Activated CD4-positive, alpha-beta T cell treated with anti-CD3 and anti-CD28 coated beads for 36 hours (primary cell): Measurements from ENCODE around the gene IFNLR1. TPM values are rescaled to one million over a fixed set of nuclear protein-coding genes. Genes with fewer than 3 reads are reported as not detected.
A peak's percentile ranks its signal among the peaks of the same experiment; 100 is the strongest.

Experiments
- ATAC-seq: fragments of 200-7000 bp; cut with Tn5 transposase; one replicate; pipeline ENCODE4 v1.10.0; 2021; ENCODE audit warnings: mild to moderate bottlenecking, moderate library complexity
- CTCF ChIA-PET: fragments of 350-600 bp; sonication (Branson Sonifier 250); formaldehyde crosslinking; loops from one replicate; lab custom pipeline; 2021; ENCODE audit warnings: antibody characterized with exemption; lab: Charles Lee
- POLR2A ChIA-PET: fragments of 350-600 bp; sonication (Branson Sonifier 250); formaldehyde crosslinking; loops from one replicate; lab custom pipeline; 2021; ENCODE audit warnings: antibody characterized with exemption, inconsistent platforms; lab: Charles Lee
- DNase-seq: peaks from one replicate; pipeline ENCODE4 v3.0.0-alpha.2; 2020
- H3K27ac Mint-ChIP-seq: one replicate; pipeline ENCODE4 v1.8.0; 2021; ENCODE audit warnings: mixed read lengths
- H3K27me3 Mint-ChIP-seq: one replicate; pipeline ENCODE4 v1.8.0; 2021; ENCODE audit warnings: mixed read lengths
- H3K36me3 Mint-ChIP-seq: one replicate; pipeline ENCODE4 v1.8.0; 2021; ENCODE audit warnings: low read depth, mixed read lengths
- H3K4me1 Mint-ChIP-seq: one replicate; pipeline ENCODE4 v1.8.0; 2021; ENCODE audit warnings: mixed read lengths
- H3K4me3 Mint-ChIP-seq: one replicate; pipeline ENCODE4 v1.8.0; 2021; ENCODE audit warnings: mild to moderate bottlenecking, moderate library complexity, mixed read lengths
- H3K9me3 Mint-ChIP-seq: one replicate; pipeline ENCODE4 v1.8.0; 2021; ENCODE audit warnings: low read depth, mixed read lengths
- intact Hi-C, 2 experiments: fragments of 100-400 bp; cut with DNase I in 1 of 2; cut with micrococcal nuclease in 1 of 2; formaldehyde crosslinking; loops; one replicate each; pipeline versions ENCODE4 v1.14.2 to v1.15.1; 2022 to 2024; cut with DNase I, micrococcal nuclease
- total RNA-seq, 2 experiments: library from RNA; stranded (reverse); gene quantifications; one replicate each; pipeline ENCODE4 v1.2.3, GENCODE V29; 2021

Gene IFNLR1
- total RNA-seq, 2 experiments from 2014 or later = 6.6 to 7.4 TPM

GRCh38 chr1:24149866-24150233 lies 37.2 kb downstream of the IFNLR1 start:
- ATAC-seq (peak; percentile 89), DNase-seq (peak; percentile 80)
- intact Hi-C loops = loop anchor here (1.0 to 2.0 kb wide), 7 partner anchors 37 to 242 kb away; partner anchors contain the start of gene IFNLR1 (in 2 of the 2)
- Mint-ChIP-seq H3K9me3 (no peaks in the 10 kb centered on the region), H3K36me3 (no peaks in the 10 kb centered on the region), H3K27me3 (peaks cover 18% of the 10 kb centered on the region), H3K4me1 (peaks cover 19% of the 10 kb centered on the region), H3K27ac (peak overlapping the region; percentile 35), H3K4me3 (peak overlapping the region; percentile 34)
- ChIA-PET POLR2A (interaction anchor here (0.6 to 1.9 kb wide), 5 partner anchors 50 to 242 kb away, joined by 3 to 11 read pairs (median 4); partner anchors contain the start of gene SRSF10), CTCF (interaction anchor here (0.5 to 3.3 kb wide), 43 partner anchors 9 to 685 kb away, joined by 3 to 53 read pairs (median 4); partner anchors contain the start of genes IFNLR1, NIPAL3 and STPG1)

DNA sequence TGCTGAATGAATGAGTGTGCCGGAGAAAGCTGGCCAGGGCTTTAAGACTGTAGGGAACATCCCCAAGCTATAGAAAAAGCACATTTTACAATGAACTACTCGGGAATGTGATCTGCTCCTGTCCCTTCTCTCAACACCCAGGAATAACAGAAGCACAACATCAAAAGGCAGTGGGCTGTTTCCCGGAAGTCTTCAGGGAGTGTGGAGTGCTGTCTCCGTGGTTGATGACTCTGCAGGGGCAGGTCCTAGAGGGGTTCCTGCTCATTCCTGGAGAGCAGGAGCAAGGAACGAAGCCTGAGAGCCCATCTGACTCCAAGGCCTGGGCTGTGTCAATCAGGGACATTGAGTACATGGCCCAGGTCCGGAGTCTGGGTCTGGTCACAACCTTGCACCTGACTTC lies 39.3 kb downstream of the IFNLR1 start:
- intact Hi-C loops = no loop called here
- POLR2A ChIA-PET = interaction anchor here (0.6 kb wide), 1 partner anchor 32 kb away, joined by 3 read pairs; no protein-coding TSS in a partner anchor
- CTCF ChIA-PET = interaction anchor here (1.6 to 2.0 kb wide), 2 partner anchors 17 to 244 kb away, joined by 4 to 7 read pairs; no protein-coding TSS in a partner anchor
- H3K27ac Mint-ChIP-seq = no peak overlapping the region
- no peaks in the 10 kb centered on the region for H3K9me3 Mint-ChIP-seq
- H3K4me3 Mint-ChIP-seq = no peak overlapping the region
- peaks cover 19% of the 10 kb centered on the region for H3K4me1 Mint-ChIP-seq
- no peaks in the 10 kb centered on the region for H3K36me3 Mint-ChIP-seq
- no peak for DNase-seq
- H3K27me3 Mint-ChIP-seq = peaks cover 21% of the 10 kb centered on the region
- no peak for ATAC-seq

- POLR2A ChIA-PET = no interaction called here
- no peak overlapping the region for H3K27ac Mint-ChIP-seq
- ATAC-seq (no peak), DNase-seq (no peak)
- peaks cover 19% of the 10 kb centered on the region for H3K4me1 Mint-ChIP-seq
- intact Hi-C loops = no loop called here
- H3K27me3 Mint-ChIP-seq = peaks cover 19% of the 10 kb centered on the region
- H3K36me3 Mint-ChIP-seq = no peaks in the 10 kb centered on the region
- CTCF ChIA-PET = interaction anchor here (1.6 to 2.0 kb wide), 2 partner anchors 18 to 244 kb away, joined by 4 to 7 read pairs; no protein-coding TSS in a partner anchor
- no peak overlapping the region for H3K4me3 Mint-ChIP-seq
- H3K9me3 Mint-ChIP-seq = no peaks in the 10 kb centered on the region
These were observed 39.9 kb downstream of the IFNLR1 start for GRCh38 chr1:24147194-24147593.

DNA sequence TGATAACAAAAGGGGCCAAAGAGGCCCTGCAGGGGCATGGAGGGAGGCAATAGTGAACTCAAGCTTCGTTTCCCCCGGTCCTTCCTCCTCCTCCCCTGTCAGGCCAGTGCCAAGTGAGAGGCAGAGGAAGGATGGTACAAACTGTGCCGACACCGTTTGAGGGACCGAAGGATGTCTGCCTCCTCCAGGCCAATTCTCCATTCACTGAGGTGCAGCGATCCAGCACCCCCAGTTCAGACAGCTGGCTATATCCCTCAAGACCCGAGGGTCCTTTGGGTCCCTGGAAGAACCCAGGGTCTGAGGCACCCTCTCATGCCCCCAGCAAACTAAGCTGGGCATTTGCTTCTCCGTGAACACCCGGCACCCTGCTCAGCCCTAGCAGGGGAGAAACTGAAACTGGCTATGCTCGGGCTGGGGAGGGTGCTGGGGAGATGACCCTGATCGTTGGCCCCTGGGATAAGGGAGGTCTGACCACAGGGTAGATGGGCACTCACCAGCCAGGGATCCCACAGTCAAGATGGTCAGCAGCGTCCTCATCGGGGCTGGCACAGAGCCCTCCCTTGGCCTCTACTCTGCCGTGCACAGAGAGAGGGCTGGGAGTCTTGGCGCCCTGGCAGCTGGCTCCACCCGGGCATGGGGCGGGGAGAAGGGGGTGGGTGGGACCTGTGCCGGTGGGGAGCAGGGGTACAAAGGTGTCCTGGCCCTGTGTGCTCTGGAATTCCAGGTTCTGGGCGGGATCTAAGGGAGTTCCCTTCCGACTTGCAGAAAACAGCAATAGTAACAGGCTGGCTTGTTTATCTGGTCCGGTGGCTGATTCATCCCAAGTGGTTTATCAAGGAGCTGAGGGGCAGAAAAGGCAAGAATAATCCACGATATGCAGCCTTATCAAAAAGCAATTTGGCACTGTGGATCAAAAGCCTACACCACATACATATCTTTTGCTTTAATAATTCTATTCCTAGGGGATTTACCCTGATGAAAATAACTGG lies 44.2 kb downstream of the IFNLR1 start, which contains the start of gene IL22RA1:
IL22RA1 (minus strand) TSS at position 595 of the 989 bp plus-strand sequence; CDS start at position 537, 58 bp downstream.
- no peaks in the 10 kb centered on the region for H3K4me1 Mint-ChIP-seq
- ChIA-PET POLR2A (no interaction called here), CTCF (interaction anchor here (0.6 kb wide), 2 partner anchors 192 to 472 kb away, joined by 3 read pairs; no protein-coding TSS in a partner anchor)
- no peak within 1 kb of the TSS for H3K27ac Mint-ChIP-seq
- no peaks in the 10 kb centered on the region for H3K36me3 Mint-ChIP-seq
- H3K27me3 Mint-ChIP-seq = peaks cover 6% of the 10 kb centered on the region
- no peak for DNase-seq
- no peaks in the 10 kb centered on the region for H3K9me3 Mint-ChIP-seq
- intact Hi-C loops = no loop called here
- H3K4me3 Mint-ChIP-seq = no peak within 1 kb of the TSS
- no peak for ATAC-seq

- ChIA-PET CTCF (interaction anchor here (0.7 kb wide), 1 partner anchor 200 kb away, joined by 3 read pairs; no protein-coding TSS in a partner anchor), POLR2A (no interaction called here)
- H3K4me3 Mint-ChIP-seq = no peak overlapping the region
- H3K4me1 Mint-ChIP-seq = no peaks in the 10 kb centered on the region
- intact Hi-C loops = no loop called here
- no peak for ATAC-seq
- no peak for DNase-seq
- no peaks in the 10 kb centered on the region for H3K36me3 Mint-ChIP-seq
- H3K27ac Mint-ChIP-seq = no peak overlapping the region
- no peaks in the 10 kb centered on the region for H3K9me3 Mint-ChIP-seq
- peaks cover 6% of the 10 kb centered on the region for H3K27me3 Mint-ChIP-seq
These were observed 45.6 kb downstream of the IFNLR1 start for GRCh38 chr1:24141311-24141997.

DNA sequence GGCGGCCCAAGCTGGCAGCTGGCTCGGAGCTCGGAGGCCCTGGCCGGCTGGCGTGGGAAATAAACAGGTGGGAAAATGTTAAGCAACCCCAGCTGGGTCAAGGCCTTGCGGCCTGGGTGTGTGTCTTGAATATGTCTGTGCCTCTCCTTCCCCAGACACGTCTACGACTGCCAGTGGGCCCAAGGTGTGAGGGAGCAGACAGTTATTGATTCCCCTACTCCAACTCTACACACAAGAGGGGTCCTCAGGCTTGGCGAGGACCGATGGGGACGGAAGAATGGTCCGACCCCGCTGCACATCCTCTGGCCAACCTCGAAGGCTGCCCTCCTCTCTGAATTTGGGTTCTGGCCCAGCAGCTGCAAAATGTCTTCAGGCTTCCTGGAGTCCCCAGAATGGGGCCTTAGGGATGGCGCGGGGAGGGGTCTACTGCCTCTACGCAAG lies 46.3 kb downstream of the IFNLR1 start:
- Mint-ChIP-seq H3K9me3 (no peaks in the 10 kb centered on the region), H3K27me3 (peaks cover 3% of the 10 kb centered on the region), H3K4me1 (no peaks in the 10 kb centered on the region), H3K27ac (no peak overlapping the region), H3K36me3 (no peaks in the 10 kb centered on the region), H3K4me3 (no peak overlapping the region)
- CTCF ChIA-PET = no interaction called here
- intact Hi-C loops = no loop called here
- ATAC-seq = no peak
- no peak for DNase-seq
- POLR2A ChIA-PET = no interaction called here

GRCh38 chr1:24139841-24140425 lies 47.2 kb downstream of the IFNLR1 start:
- intact Hi-C loops = no loop called here
- Mint-ChIP-seq H3K27me3 (peaks cover 3% of the 10 kb centered on the region), H3K36me3 (no peaks in the 10 kb centered on the region), H3K4me1 (no peaks in the 10 kb centered on the region), H3K4me3 (no peak overlapping the region), H3K9me3 (no peaks in the 10 kb centered on the region), H3K27ac (no peak overlapping the region)
- CTCF ChIA-PET = no interaction called here
- no peak for ATAC-seq
- POLR2A ChIA-PET = no interaction called here
- no peak for DNase-seq

DNA sequence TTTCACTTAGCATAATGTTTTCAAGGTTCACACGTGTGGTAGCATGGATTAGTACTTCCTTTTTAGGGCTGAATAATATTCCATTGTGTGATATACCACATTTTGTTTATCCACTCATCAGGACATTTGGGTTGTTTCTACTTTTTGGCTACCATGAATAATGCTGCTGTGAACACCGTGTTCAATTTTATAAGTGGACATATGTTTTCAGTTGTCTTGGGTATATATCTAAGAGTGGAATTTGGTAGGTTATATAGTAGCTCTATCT lies 47.9 kb downstream of the IFNLR1 start:
- H3K27me3 Mint-ChIP-seq = no peaks in the 10 kb centered on the region
- ChIA-PET POLR2A (no interaction called here), CTCF (no interaction called here)
- no peak for DNase-seq
- H3K4me1 Mint-ChIP-seq = no peaks in the 10 kb centered on the region
- no peaks in the 10 kb centered on the region for H3K9me3 Mint-ChIP-seq
- intact Hi-C loops = no loop called here
- no peaks in the 10 kb centered on the region for H3K36me3 Mint-ChIP-seq
- no peak for ATAC-seq
- no peak overlapping the region for H3K27ac Mint-ChIP-seq
- H3K4me3 Mint-ChIP-seq = no peak overlapping the region

GRCh38 chr1:24138476-24139221 lies 48.4 kb downstream of the IFNLR1 start:
- ChIA-PET CTCF (no interaction called here), POLR2A (no interaction called here)
- no peak overlapping the region for H3K27ac Mint-ChIP-seq
- no peaks in the 10 kb centered on the region for H3K27me3 Mint-ChIP-seq
- no peak for ATAC-seq
- no peaks in the 10 kb centered on the region for H3K36me3 Mint-ChIP-seq
- no peaks in the 10 kb centered on the region for H3K4me1 Mint-ChIP-seq
- no peak overlapping the region for H3K4me3 Mint-ChIP-seq
- DNase-seq = no peak
- no peaks in the 10 kb centered on the region for H3K9me3 Mint-ChIP-seq
- intact Hi-C loops = no loop called here

DNA sequence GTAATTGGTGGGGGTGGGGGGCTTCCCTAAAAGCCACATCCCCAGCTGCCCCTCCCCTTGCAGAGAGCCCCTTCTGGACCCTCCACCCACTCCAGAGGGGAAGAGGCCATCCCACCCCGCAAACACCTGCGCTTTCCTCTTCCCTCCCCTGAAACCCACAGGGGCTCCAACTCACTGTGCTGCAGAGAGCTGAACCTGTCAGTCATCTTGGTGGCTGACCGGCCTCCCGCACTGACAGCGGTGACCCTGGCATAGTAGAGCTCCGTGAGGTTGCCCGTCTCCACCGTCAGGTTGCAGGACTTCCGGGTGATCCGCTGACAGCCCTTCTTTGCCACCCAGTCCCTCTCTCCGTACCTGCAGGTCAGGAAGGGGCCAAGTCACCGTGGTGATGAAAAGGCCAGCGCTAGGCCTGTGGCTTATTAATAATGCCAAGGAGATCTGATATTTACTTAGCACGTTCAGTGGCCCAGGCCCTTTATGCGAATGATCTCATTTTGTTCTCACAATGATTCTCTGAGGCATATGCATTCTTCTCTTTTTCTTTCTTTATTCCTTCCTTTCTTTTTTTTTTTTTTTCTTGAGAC lies 50.0 kb downstream of the IFNLR1 start:
- Mint-ChIP-seq H3K4me1 (no peaks in the 10 kb centered on the region), H3K4me3 (no peak overlapping the region), H3K9me3 (no peaks in the 10 kb centered on the region), H3K27ac (no peak overlapping the region), H3K27me3 (peaks cover 1% of the 10 kb centered on the region), H3K36me3 (no peaks in the 10 kb centered on the region)
- no peak for ATAC-seq
- ChIA-PET POLR2A (interaction anchor here (0.6 kb wide), 1 partner anchor 314 kb away, joined by 7 read pairs; no protein-coding TSS in a partner anchor), CTCF (interaction anchor here (0.7 to 1.9 kb wide), 2 partner anchors 62 to 243 kb away, joined by 3 to 6 read pairs; no protein-coding TSS in a partner anchor)
- DNase-seq = no peak
- intact Hi-C loops = no loop called here
